Measurements from ENCODE around the gene IL9.

DNA sequence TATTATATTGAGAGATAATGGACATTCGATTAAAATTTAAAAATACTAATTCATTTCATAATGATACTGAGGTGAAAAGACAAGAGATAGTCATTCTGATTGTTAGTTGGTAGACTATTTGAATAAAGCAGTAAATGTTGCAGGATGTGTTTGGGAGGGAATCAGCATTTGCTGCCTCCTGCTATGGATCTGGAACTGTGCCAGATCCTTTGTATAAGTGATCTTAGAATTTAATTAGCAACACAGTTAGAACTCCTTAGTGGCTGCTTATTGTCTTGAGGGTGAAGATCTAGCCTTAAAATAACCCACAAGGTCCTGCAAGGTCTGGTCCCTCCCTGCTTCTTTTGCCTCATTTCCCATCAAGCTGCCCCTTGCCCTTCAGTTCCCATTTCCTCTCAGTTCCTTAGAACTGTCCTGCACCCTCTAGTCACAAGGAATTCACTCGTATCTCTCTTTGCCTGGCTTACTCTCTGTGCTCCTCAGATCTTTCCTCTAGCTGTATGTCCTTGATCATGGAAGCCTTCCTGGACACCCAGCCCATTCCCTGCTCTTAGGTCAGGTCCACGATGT is 46.6 kb upstream of the IL9 start:
- no peak for TF ChIP-seq POLR2AphosphoS5 (IDR thresholded peaks at IDR 0.05)
- TF ChIP-seq CTCF (IDR thresholded peaks at IDR 0.05), result no peak
